K562 (cell line): ENCODE measurements around the gene OR2AT4. TPM values are rescaled to one million over a fixed set of nuclear protein-coding genes. Genes with fewer than 3 reads are reported as not detected.

Source experiments
- CC2D1A ChIP-seq: fragments of 450-650 bp; IDR thresholded peaks from 2 replicates; pipeline ENCODE4 v1.6.1; 2017; ENCODE audit warnings: mild to moderate bottlenecking
- CHAMP1 ChIP-seq: fragments of 450-650 bp; IDR thresholded peaks from 2 replicates; pipeline ENCODE4 v1.6.1; 2016; ENCODE audit warnings: mild to moderate bottlenecking
- DLX4 ChIP-seq: fragments of 250-450 bp; sonication (Bioruptor Pico); IDR thresholded peaks from 2 replicates; pipeline ENCODE4 v1.6.1; 2021; ENCODE audit warnings: mild to moderate bottlenecking
- KAT8 ChIP-seq: fragments of 450-650 bp; IDR thresholded peaks from 2 replicates; pipeline ENCODE4 v1.6.1; 2016; ENCODE audit warnings: low read depth, mild to moderate bottlenecking
- MITF ChIP-seq: IDR thresholded peaks from 2 replicates; pipeline ENCODE4 v1.6.1; 2014; ENCODE audit warnings: antibody characterized with exemption
- PATZ1 ChIP-seq: fragments of 250-450 bp; sonication (Bioruptor Pico); IDR thresholded peaks from 2 replicates; pipeline ENCODE4 v1.5.0; 2020; ENCODE audit warnings: mild to moderate bottlenecking, borderline replicate concordance
- SRSF3 ChIP-seq: fragments of 200-400 bp; formaldehyde crosslinking; IDR thresholded peaks from 2 replicates; pipeline ENCODE4 v1.6.1; 2016; ENCODE audit warnings: mild to moderate bottlenecking, low read length, moderate library complexity; ENCODE audit not compliant: insufficient read depth
- TAF7 ChIP-seq: fragments of 450-650 bp; IDR thresholded peaks from 2 replicates; pipeline ENCODE4 v1.6.1; 2016; ENCODE audit warnings: missing genetic modification characterization, missing compliant biosample characterization
- TRIM25 ChIP-seq: fragments of 450-650 bp; IDR thresholded peaks from 2 replicates; pipeline ENCODE4 v1.7.0; 2016; ENCODE audit warnings: borderline replicate concordance
- ZMIZ1 ChIP-seq, 2 experiments: fragments of 150-350 bp in 1 of 2; IDR thresholded peaks; 2 replicates each; pipeline ENCODE4 v1.6.1; 2012 to 2016; ENCODE audit warnings: low read depth in 2 of 2, low read length in 2 of 2, mild to moderate bottlenecking in 1 of 2, moderate library complexity in 1 of 2
- ZNF668 ChIP-seq: fragments of 250-450 bp; sonication (Bioruptor Pico); IDR thresholded peaks from 2 replicates; pipeline ENCODE4 v1.8.0; 2022; ENCODE audit warnings: mild to moderate bottlenecking, inconsistent platforms
- ZNF695 ChIP-seq: fragments of 450-650 bp; formaldehyde crosslinking; IDR thresholded peaks from 2 replicates; pipeline ENCODE4 v1.4.0; 2020; ENCODE audit warnings: mild to moderate bottlenecking, moderate library complexity
- ZNF79 ChIP-seq: fragments of 250-450 bp; sonication (Bioruptor Pico); IDR thresholded peaks from 2 replicates; pipeline ENCODE4 v1.4.0; 2020; ENCODE audit warnings: low read depth, mild to moderate bottlenecking, moderate library complexity
- polyA plus RNA-seq, 8 experiments: library from polyadenylated mRNA; depleted of rRNA in 4 of 8; stranded (reverse) in 5 of 8; unstranded in 3 of 8; fragments of >200 nt; fragmentation: Nextera tagmentation in 2 of 8; fragmentation: Illumina TruSeq in 1 of 8; extraction: Ambion mirVana in 2 of 8; extraction: Trizol in 1 of 8; gene quantifications; 2 replicates each; pipeline versions ENCODE4 v1.2.1 to v1.2.3, GENCODE V29; 2011 to 2014; ENCODE audit warnings: inconsistent platforms in 1 of 8, missing spikeins in 1 of 8
- total RNA-seq, 7 experiments: library from RNA; depleted of rRNA in 6 of 7; stranded (reverse); fragments of >200 nt in 6 of 7; fragmentation: Illumina TruSeq in 2 of 7; extraction: Trizol in 2 of 7; gene quantifications; 2 replicates each; pipeline versions ENCODE4 v1.2.1 to v1.2.3, GENCODE V29; 2011 to 2021; ENCODE audit warnings: low replicate concordance in 1 of 7

The OR2AT4 gene
- total and polyA plus RNA-seq, 9 of the 15 experiments (the other 6 are each of a cell fraction or from before 2014, with no cell fraction given) = 0.86 to 3.1 (median 2.0) TPM

- TF ChIP-seq DLX4 (CRISPR knock-in tag) = no peak
- no peak for TF ChIP-seq ZNF668 (CRISPR knock-in tag)
- no peak; the same call in 1 of the 2 replicates for TF ChIP-seq CC2D1A
- no peak for TF ChIP-seq KAT8
- TF ChIP-seq PATZ1 (CRISPR knock-in tag) = no peak
- TF ChIP-seq TRIM25 = peak; percentile 70; the same call in 1 of the 2 replicates
- no peak for TF ChIP-seq TAF7 (tag)
- TF ChIP-seq ZMIZ1 (IDR thresholded peaks at IDR 0.05; ENCODE audit: low read depth in 2 of 2, low read length in 2 of 2) = peak in 1 of 2 experiments; percentile 66; a peak in 1 of 4 replicates
- TF ChIP-seq CHAMP1 = 0 out of 2 replicates have a peak, but pooled peaks have one; percentile 0
- no peak for TF ChIP-seq ZNF79 (CRISPR knock-in tag)
- no peak for TF ChIP-seq SRSF3
- peak; percentile 27; the same call in 1 of the 2 replicates for TF ChIP-seq MITF
- no peak for TF ChIP-seq ZNF695 (CRISPR knock-in tag)
Observed at GRCh38 chr11:75103380-75104026, 6.8 kb upstream of the OR2AT4 start (continued).
